AG20443 (cell line): Measurements from ENCODE around the gene CD6.

Experiments used
- DNase-seq: peaks from one replicate; pipeline ENCODE4 v3.0.0; 2012; ENCODE audit warnings: low spot score, mixed read lengths

Gene CD6, protein sequence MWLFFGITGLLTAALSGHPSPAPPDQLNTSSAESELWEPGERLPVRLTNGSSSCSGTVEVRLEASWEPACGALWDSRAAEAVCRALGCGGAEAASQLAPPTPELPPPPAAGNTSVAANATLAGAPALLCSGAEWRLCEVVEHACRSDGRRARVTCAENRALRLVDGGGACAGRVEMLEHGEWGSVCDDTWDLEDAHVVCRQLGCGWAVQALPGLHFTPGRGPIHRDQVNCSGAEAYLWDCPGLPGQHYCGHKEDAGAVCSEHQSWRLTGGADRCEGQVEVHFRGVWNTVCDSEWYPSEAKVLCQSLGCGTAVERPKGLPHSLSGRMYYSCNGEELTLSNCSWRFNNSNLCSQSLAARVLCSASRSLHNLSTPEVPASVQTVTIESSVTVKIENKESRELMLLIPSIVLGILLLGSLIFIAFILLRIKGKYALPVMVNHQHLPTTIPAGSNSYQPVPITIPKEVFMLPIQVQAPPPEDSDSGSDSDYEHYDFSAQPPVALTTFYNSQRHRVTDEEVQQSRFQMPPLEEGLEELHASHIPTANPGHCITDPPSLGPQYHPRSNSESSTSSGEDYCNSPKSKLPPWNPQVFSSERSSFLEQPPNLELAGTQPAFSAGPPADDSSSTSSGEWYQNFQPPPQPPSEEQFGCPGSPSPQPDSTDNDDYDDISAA

GRCh38 chr11:60971520-60971919, at the start of gene CD6:
Gene CD6 (plus strand): TSS chr11:60971680. CDS start chr11:60971866, 186 bp downstream.
- no peak for DNase-seq

DNA sequence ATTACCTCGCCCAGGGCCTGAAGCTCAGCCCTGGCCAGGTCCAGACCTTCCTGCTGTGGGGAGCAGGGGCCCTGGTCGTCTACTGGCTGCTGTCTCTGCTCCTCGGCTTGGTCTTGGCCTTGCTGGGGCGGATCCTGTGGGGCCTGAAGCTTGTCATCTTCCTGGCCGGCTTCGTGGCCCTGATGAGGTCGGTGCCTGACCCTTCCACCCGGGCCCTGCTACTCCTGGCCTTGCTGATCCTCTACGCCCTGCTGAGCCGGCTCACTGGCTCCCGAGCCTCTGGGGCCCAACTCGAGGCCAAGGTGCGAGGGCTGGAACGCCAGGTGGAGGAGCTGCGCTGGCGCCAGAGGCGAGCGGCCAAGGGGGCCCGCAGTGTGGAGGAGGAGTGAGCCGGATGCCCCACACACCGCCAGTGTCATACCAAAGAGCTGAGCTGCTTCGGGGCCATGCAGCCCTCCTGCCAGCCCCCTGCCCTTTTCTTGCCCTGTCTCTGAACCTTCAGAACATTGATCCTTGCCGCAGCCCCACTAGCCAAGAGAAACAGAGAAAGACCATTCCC, 49.6 kb upstream of the CD6 start:
- no peak for DNase-seq

GRCh38 chr11:60922906-60923305, 48.6 kb upstream of the CD6 start:
- DNase-seq = no peak

GRCh38 chr11:60923326-60923725, 48.2 kb upstream of the CD6 start:
- DNase-seq = no peak

DNA sequence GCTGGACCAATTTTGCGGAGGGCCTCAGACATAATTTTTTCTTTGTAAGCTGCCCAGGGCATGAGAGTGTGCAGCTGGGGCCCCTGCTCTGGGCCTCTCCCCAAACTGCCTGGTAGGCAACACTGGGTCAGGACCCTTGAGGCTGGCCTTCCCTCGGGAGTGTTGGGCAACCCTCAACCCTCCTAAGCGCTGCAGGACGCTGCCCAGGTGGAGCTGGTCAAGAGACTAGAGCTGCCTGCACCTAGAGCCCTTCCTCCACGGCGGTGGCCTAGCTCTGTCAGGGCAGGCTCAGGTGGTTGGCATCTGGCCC, 47.7 kb upstream of the CD6 start:
- DNase-seq = no peak

DNA sequence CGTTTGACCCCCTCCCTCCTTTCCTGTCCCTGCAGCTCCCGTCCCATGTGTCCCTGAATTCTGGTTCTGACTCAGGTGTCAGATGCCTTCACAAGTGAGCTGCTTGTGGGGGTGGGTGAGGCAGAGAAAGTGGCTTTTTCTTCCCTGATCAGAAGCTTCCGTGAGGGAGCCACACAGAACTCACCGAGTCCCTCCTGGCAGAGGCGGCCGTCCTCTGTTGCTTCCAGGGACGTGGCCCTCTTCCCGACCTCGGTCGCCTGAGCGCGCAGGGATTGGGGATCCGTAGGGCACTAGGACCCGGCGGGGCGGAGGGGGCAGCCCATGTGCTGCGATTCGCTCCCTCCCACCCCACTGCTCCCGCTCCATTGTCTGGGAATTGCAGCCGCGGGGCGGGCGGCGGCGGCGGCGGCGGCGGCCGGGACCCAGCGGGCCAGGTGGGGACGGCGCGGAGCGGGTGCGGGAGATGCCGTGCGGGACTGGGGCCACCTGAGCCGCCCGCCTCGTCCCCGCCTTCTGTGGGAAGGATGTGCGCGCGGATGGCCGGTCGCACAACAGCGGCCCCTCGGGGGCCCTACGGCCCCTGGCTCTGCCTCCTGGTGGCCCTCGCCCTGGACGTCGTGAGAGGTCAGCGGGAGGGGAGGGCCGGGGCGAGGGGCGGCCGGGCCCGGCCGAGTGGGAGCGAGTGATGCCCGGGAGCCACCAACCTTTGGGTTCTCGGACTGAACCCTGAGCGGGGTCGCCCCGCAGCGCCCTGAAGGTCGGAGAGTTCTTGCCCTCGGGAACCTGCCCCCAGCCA, 47.2 kb upstream of the CD6 start, which contains the start of gene TMEM132A:
TSS of gene TMEM132A (plus strand) at position 351 of the 796 bp plus-strand sequence. CDS start at position 525, 174 bp downstream.
- peak; percentile 94 for DNase-seq

GRCh38 chr11:60924906-60925853, 46.3 kb upstream of the CD6 start:
- no peak for DNase-seq

DNA sequence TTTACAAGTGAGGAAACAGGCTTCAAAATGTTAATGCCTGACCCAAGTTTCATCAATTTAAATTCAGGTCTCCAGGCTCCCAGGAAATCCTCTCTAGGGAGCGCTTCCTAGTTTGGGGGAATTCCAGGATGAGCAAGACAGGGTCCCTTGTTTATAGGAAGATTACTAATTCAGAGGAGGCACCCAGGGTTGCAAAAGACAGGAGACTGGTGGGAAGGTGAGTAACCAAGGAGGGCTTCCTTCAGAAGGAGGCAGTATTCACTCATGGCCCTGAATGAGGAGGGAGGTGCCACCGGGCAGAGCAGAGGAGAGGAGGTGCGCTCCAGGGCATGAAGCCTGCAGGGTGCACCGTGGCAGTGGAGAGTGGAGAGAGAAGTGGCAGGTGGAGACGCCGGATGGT, 45.6 kb upstream of the CD6 start:
- no peak for DNase-seq

DNA sequence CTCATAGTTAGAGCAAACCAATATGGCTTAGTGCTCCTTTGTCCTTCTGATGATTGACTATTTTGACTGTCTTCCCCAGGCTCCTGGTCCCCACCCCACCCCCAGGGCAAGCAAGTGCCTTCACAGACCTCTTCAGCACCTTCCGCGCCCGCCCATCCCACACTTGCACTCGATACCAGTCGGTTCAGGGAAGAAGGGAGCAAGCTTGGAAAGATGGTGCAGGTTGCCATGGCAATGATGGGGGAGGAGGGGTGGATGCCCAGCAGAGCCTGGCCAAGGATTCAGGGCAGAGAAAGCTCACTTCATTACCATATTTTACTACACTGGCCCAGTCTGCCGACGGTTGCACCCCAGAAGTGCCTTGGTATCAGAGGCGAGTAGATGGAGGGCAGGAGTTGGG, 45.0 kb upstream of the CD6 start:
- DNase-seq = no peak

GRCh38 chr11:60927061-60927592, 44.4 kb upstream of the CD6 start:
- DNase-seq = no peak

DNA sequence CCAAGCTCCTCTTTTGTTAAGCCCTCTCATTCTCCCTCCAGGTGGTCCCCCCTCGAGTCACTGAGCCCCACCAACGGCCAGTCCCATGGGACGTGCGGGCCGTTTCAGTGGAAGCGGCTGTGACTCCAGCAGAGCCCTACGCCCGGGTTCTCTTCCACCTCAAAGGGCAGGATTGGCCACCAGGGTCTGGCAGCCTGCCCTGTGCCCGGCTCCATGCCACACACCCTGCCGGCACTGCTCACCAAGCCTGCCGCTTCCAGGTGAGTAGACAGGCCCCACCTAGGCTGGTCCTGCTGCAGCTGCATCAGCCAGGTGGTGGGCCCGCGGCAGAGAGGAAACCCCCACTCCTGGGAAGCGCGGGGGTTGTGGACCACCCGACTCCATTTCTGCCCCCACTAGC, 43.9 kb upstream of the CD6 start:
- DNase-seq = no peak

DNA sequence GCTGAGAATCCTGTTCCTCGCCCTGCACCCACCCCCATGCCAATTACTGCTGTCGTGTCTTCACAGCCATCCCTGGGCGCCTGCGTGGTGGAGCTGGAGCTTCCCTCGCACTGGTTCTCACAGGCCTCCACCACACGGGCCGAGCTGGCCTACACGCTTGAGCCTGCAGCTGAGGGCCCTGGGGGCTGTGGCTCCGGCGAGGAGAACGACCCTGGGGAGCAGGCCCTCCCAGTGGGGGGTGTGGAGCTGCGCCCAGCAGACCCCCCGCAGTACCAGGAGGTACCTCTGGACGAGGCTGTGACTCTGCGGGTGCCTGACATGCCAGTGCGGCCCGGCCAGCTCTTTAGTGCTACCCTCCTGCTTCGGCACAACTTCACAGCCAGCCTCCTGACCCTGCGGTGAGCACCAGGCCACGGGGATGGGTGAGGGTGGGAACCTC, 42.9 kb upstream of the CD6 start:
- DNase-seq = no peak

GRCh38 chr11:60929764-60930163, 41.7 kb upstream of the CD6 start:
- DNase-seq = no peak

- DNase-seq = no peak
Observed at GRCh38 chr11:60930394-60930793, 41.1 kb upstream of the CD6 start.

DNA sequence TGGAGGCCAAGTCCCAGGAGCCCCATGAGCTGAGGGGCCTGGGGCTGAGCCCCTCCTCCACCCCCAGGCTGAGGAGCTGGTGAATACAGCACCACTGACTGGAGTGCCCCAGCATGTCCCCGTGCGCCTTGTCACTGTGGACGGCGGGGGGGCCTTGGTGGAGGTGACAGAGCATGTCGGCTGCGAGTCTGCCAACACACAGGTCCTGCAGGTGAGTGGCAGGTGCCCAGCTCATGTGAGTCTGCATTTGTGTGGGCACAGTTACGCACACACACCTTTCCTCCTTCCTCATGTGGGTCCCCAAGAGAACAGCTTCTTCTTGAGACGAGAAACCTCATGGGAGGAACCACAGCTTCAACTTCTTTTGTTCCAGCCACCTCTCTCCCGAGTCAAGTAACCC, 39.6 kb upstream of the CD6 start:
- no peak for DNase-seq

- DNase-seq = no peak
Observed at GRCh38 chr11:60932605-60933356, 38.7 kb upstream of the CD6 start.

DNA sequence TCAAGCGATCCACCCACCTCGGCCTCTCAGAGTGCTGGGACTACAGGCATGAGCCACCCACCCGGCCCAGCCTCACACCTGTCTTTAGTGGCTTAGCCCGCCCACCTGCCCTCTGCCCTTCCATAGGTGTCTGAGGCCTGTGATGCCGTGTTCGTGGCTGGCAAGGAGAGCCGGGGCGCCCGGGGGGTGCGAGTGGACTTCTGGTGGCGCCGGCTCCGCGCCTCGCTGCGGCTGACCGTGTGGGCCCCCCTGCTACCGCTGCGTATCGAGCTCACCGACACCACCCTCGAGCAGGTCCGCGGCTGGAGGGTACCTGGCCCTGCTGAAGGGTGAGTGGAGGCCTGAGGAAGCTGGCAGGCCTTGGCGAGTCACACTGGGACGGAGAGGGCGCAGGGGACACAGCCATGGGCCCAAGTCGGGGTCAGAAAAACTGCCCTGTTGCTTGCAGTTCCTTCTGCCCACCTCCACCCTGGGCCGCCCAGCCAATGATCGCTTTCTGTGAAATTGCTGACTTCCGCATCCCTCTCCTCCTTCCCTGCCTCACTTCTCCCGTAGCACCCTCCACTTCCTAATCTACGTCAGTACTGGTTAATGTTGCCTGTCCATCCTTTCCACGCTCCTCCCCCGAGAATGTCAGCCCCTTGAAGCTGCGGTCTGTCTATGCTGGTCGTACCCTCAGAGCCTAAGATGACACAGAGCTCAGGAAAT, 37.9 kb upstream of the CD6 start:
- DNase-seq = no peak

- DNase-seq = no peak
Observed at GRCh38 chr11:60934124-60934789, 37.2 kb upstream of the CD6 start.
